Heart left ventricle (tissue), 16 donors: ENCODE measurements around the gene DHH. TPM values are rescaled to one million over a fixed set of nuclear protein-coding genes. Genes with fewer than 3 reads are reported as not detected.

Source experiments
- ATAC-seq, 4 donors: fragments of 200-7000 bp; cut with Tn5 transposase; one replicate each; pipeline ENCODE4 v1.9.1; 2020 to 2022; ENCODE audit warnings: moderate library complexity in 4 of 4, mild to moderate bottlenecking in 3 of 4, moderate number of reproducible peaks in 1 of 4
- DNase-seq, 5 donors: peaks; one replicate each; pipeline ENCODE4 v3.0.0-alpha.2; 2020
- H3K27ac ChIP-seq, 12 donors: fragments of 200-600 bp; sonication (generic) in 4 of 12; one replicate each; pipeline versions ENCODE4 v1.5.0 to v1.8.0; 2016 to 2022; ENCODE audit warnings: mild to moderate bottlenecking in 2 of 12
- H3K27me3 ChIP-seq, 9 donors: fragments of 200-600 bp; sonication (generic) in 2 of 9; one replicate each; pipeline versions ENCODE4 v1.5.1 to v1.8.0; 2016 to 2022; ENCODE audit warnings: mild to moderate bottlenecking in 3 of 9
- H3K36me3 ChIP-seq, 9 donors: fragments of 200-600 bp; sonication (generic) in 2 of 9; one replicate each; pipeline versions ENCODE4 v1.5.0 to v1.8.0; 2018 to 2022; ENCODE audit warnings: mild to moderate bottlenecking in 2 of 9
- H3K4me1 ChIP-seq, 12 donors: fragments of 200-600 bp; sonication (generic) in 4 of 12; one replicate each; pipeline versions ENCODE4 v1.5.0 to v1.8.0; 2016 to 2022; ENCODE audit warnings: mild to moderate bottlenecking in 3 of 12
- H3K4me3 ChIP-seq, 12 donors: fragments of 200-600 bp; sonication (generic) in 4 of 12; one replicate each; pipeline versions ENCODE4 v1.5.0 to v1.8.0; 2017 to 2022; ENCODE audit warnings: mild to moderate bottlenecking in 9 of 12, moderate library complexity in 4 of 12
- H3K9me3 ChIP-seq, 12 donors: fragments of 200-600 bp; sonication (generic) in 4 of 12; one replicate each; pipeline versions ENCODE4 v1.5.0 to v1.8.0; 2016 to 2022; ENCODE audit warnings: mild to moderate bottlenecking in 1 of 12
- POLR2A ChIP-seq, 2 donors: fragments of 450-650 bp; IDR thresholded peaks; one replicate each; pipeline ENCODE4 v1.6.1; 2017; ENCODE audit warnings: antibody characterized with exemption in 2 of 2, mild to moderate bottlenecking in 2 of 2, moderate library complexity in 2 of 2
- WGBS, 4 donors: extraction: QIAGEN DNeasy Blood & Tissue Kit in 2 of 4; methylation state at CpG; one replicate each; pipeline versions ENCODE4 v1.1.5 to v1.1.7; 2013 to 2018; 5-methylcytosine and 5-hydroxymethylcytosine counted together
- intact Hi-C, 10 donors: fragments of 100-400 bp; cut with DNase I; formaldehyde crosslinking; loops; one replicate each; pipeline versions ENCODE4 v1.11.1 to v1.14.2; 2022
- polyA plus RNA-seq, 2 donors: library from polyadenylated mRNA; stranded (reverse); fragments of 200-250 nt; gene quantifications; one replicate each; pipeline ENCODE4 v1.2.3, GENCODE V29; 2013
- total RNA-seq, 9 donors: library from RNA; depleted of rRNA in 2 of 9; stranded (reverse); fragments of >200 nt in 2 of 9; fragmentation: NEBNext Ultra II Directional in 3 of 9; extraction: Animal tissue kit (Norgen Biotek cat#: 25700) in 3 of 9; gene quantifications; one replicate each; pipeline versions ENCODE4 v1.1.0 to v1.2.4, GENCODE V29; 2016 to 2023
- TF ChIP-seq, protein P1 (sequence below), 12 donors: fragments of 200-600 bp; sonication (generic) in 4 of 12; IDR thresholded peaks; one replicate each; pipeline versions ENCODE4 v1.5.0 to v1.8.0; 2018 to 2022; ENCODE audit warnings: antibody characterized with exemption in 12 of 12, mild to moderate bottlenecking in 5 of 12
- donor health status: ischemic (EF 13 %, LVEDD 7.1; RV severe dilation, severe dysfunction).
- donor health status: healthy with polysubstance abuse.
- donor health status: DM: no; HTN: yes; CAD: no.
- donor health status: DM: no; HTN: no; CAD: no.
- donor health status: ischemic (EF 25% LVEDD 6.9; RV normal size, moderate dysfunction).
- donor health status: ischemic (EF 25% LVEDD 5.7; RV mildly dilated, moderate dysfunction).
- donor health status: healthy.
- donor health status: DM: yes; HTN: yes; CAD: no.
- donor health status: ischemic (EF 35%, LVEDD 5.7; RV mildly dilated, moderate dysfunction).
- donor health status: nonischemic (EF 11% LVEDD 7.7; RV severe dilation, severe dysfunction).
- donor health status: DM: yes; HTN: yes; CAD: no.
- donor health status: PGD.
- donor health status: ischemic (EF 29% LVEDD 5.4; RV normal size, mild dysfunction).
- donor health status: nonischemic (EF 23%, LVEDD 6.1; RV moderate dilation, normal function).

The DHH gene
- total and polyA plus RNA-seq, 11 donors: 0.34 to 1.5 (median 0.76) TPM

DNA sequence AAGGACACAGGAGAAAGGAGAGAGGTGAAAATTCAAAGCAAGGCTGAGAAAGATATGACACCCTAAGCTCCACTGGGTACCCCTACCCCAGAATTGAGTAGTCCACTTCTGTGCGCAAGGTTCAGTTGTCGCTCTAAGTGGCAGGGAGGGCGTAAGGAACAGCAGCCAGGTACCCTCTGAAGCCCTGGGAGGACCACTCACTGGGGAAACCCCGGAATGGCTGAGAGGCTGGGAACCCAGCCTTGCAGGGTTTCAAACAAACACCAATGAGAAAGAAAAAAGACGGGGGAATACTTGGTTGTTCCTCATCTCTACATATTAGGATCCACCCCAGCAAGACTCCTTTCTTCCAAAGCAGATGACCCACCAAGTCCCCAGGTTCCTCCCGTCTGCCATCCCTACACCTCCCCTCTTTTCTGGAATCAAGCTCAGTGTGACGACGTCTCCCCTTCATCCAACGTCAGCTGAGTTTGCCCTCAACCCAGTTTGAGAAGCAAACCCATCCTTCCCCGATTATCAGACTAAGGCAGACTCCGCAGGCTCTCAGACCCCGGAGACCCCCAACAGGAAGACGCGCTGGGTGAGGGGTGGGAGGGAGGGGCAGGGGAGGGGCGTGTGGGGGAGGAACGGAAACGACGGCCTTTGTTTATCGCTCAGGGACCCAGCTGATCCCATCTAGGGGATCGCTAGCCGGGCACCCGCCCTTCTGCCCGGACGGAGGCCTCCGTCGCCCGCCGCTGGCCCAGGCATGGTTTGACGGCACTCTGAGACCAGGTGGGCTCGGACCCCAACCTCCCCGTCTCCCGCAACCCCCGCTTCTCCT lies 15.3 kb upstream of the DHH start:
- ATAC-seq (peak; percentile 7 to 43 (median 18)), DNase-seq (peak in 3 of 5 donors; percentile 38 to 59 (median 49))
- Histone ChIP-seq H3K27ac (peak overlapping the region; percentile 94 to 100 (median 99)), H3K9me3 (no peaks in the 10 kb centered on the region), H3K4me1 (peaks cover 3 to 57% (median 50%) of the 10 kb centered on the region in 12 donors), H3K27me3 (no peaks in the 10 kb centered on the region), H3K36me3 (peaks cover 0 to 19% (median 9%) of the 10 kb centered on the region in 9 donors), H3K4me3 (peak overlapping the region; percentile 71 to 100 (median 96))
- 3 to 8% (median 4%) methylated on average over 13 to 33 of the region's 33 CpGs for WGBS, 4 donors
- TF ChIP-seq, protein P1, sequence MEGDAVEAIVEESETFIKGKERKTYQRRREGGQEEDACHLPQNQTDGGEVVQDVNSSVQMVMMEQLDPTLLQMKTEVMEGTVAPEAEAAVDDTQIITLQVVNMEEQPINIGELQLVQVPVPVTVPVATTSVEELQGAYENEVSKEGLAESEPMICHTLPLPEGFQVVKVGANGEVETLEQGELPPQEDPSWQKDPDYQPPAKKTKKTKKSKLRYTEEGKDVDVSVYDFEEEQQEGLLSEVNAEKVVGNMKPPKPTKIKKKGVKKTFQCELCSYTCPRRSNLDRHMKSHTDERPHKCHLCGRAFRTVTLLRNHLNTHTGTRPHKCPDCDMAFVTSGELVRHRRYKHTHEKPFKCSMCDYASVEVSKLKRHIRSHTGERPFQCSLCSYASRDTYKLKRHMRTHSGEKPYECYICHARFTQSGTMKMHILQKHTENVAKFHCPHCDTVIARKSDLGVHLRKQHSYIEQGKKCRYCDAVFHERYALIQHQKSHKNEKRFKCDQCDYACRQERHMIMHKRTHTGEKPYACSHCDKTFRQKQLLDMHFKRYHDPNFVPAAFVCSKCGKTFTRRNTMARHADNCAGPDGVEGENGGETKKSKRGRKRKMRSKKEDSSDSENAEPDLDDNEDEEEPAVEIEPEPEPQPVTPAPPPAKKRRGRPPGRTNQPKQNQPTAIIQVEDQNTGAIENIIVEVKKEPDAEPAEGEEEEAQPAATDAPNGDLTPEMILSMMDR (IDR thresholded peaks at IDR 0.05): no peak
- TF ChIP-seq POLR2A (IDR thresholded peaks at IDR 0.05): no peak
- intact Hi-C loops: loop anchor here in 2 of 10 donors (1.0 to 2.0 kb wide), 2 partner anchors 20 to 21 kb away; partner anchors contain the start of gene TUBA1B (in 1 of the 2)

DNA sequence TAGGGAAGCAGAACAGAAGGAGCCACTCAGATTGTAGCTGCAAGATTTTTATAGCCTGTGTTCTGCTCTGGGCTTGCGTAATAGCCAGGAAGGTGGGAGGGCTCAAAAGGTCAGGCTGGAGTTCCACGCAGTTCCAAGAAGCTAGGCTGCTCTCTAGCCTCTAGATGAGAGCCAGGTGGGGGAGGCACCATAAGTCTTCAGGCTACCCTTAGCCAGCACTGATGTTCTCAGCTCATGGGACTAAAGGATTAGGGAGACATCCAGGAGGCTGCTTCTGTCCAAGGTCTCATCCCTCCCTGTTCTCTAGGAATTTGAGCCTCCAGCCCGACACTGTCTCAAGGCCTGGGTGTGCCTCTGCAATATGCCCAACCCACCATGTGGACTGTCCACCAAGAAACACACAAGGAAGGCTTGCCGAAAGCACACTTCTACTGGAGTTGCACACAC lies 14.4 kb upstream of the DHH start:
- DNase-seq: peak in 4 of 5 donors; percentile 64 to 82 (median 68)
- Histone ChIP-seq H3K4me1 (peaks cover 3 to 66% (median 59%) of the 10 kb centered on the region in 12 donors), H3K4me3 (peak overlapping the region in 11 of 12 donors; percentile 71 to 100 (median 98)), H3K9me3 (no peaks in the 10 kb centered on the region), H3K27ac (peak overlapping the region; percentile 94 to 100 (median 99)), H3K36me3 (peaks cover 0 to 28% (median 17%) of the 10 kb centered on the region in 9 donors), H3K27me3 (no peaks in the 10 kb centered on the region)
- TF ChIP-seq POLR2A (IDR thresholded peaks at IDR 0.05): peak in 1 of 2 donors; percentile 19
- TF ChIP-seq, protein P1 (IDR thresholded peaks at IDR 0.05): no peak
- peak; percentile 36 to 74 (median 64) for ATAC-seq
- intact Hi-C loops: no loop called here
- 0 to 11% (median 2%) methylated on average over 3 to 4 of the region's 4 CpGs for WGBS, 4 donors

DNA sequence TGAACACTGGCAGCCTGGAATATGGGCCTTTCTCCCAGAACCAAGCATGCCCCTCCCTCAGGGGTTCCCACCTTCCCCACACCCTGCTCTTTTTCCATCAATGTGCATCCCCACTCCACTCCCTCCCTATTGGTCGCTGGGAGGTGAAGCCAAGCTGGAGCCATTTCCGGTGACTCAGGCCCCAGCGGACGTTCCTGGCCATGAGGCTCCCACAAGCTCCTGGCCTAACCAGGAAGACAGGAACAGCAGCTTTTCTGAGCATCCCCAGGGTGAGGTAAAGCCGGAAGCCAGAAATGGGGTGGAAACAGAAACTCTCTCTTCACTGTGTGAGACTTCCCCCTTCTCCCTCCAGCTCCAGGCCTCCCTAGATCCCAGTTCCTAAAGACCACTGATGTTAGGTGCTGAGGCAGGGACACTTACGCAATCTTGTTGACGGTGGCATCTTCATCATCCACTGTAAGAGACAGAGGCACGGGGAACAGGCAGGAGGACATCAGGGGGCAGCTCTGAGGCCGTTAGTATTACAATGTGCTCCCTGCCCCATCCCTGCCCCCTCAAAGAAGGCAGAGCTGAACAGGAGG lies 11.0 kb upstream of the DHH start:
- TF ChIP-seq, protein P1 (IDR thresholded peaks at IDR 0.05): no peak
- TF ChIP-seq POLR2A (IDR thresholded peaks at IDR 0.05): no peak
- H3K4me1 ChIP-seq: peaks cover 3 to 65% (median 58%) of the 10 kb centered on the region in 12 donors
- peak in 4 of 5 donors; percentile 43 to 76 (median 55) for DNase-seq
- H3K9me3 ChIP-seq: no peaks in the 10 kb centered on the region
- peak overlapping the region in 11 of 12 donors; percentile 34 to 73 (median 62) for H3K27ac ChIP-seq
- H3K36me3 ChIP-seq: peaks cover 7 to 62% (median 51%) of the 10 kb centered on the region in 9 donors
- H3K27me3 ChIP-seq: no peaks in the 10 kb centered on the region
- no peak overlapping the region for H3K4me3 ChIP-seq
- WGBS, 4 donors: 53 to 65% (median 53%) methylated on average over 9 of the region's 9 CpGs
- peak in 3 of 4 donors; percentile 13 to 50 (median 33) for ATAC-seq
- intact Hi-C loops: no loop called here

DNA sequence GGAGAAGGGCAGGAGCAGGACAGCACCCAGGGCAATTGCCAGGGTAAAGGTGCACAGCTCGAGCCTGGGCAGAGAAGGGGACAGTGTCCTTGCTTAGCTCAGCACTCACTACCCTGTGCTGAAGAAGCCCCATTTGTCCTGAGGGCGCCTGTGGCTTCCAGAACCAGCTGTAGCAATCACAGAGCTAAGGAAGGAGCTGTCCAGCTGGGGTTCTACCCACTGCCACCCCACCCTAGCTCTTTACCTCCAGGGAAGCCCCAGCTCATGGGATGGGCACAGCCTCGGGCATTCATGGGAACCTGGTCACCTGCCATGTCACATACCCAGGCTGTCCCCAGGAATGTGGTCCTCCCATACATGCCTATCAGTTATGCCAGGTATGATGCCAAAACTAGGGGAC lies 10.2 kb upstream of the DHH start:
- intact Hi-C loops: loop anchor here in 1 of 10 donors (5.0 kb wide), 1 partner anchor 38 kb away; the partner anchor contains the start of gene RHEBL1
- peaks cover 3 to 64% (median 58%) of the 10 kb centered on the region in 12 donors for H3K4me1 ChIP-seq
- peaks cover 7 to 69% (median 59%) of the 10 kb centered on the region in 9 donors for H3K36me3 ChIP-seq
- no peak for DNase-seq
- H3K4me3 ChIP-seq: no peak overlapping the region
- TF ChIP-seq POLR2A (IDR thresholded peaks at IDR 0.05): no peak
- TF ChIP-seq, protein P1 (IDR thresholded peaks at IDR 0.05): no peak
- ATAC-seq: no peak
- WGBS, 4 donors: 63 to 88% (median 71%) methylated on average over 3 of the region's 3 CpGs
- peak overlapping the region in 6 of 12 donors; percentile 24 to 73 (median 32) for H3K27ac ChIP-seq
- no peaks in the 10 kb centered on the region for H3K9me3 ChIP-seq
- no peaks in the 10 kb centered on the region for H3K27me3 ChIP-seq
